Colonic mucosa (tissue), 4 donors: ENCODE results near the gene LMBR1L. TPM values are rescaled to one million over a fixed set of nuclear protein-coding genes. Genes with fewer than 3 reads are reported as not detected.

ENCODE experiments used
- DNase-seq: peaks from one replicate; pipeline ENCODE4 v3.0.0-alpha.2; 2020
- H3K27ac ChIP-seq: fragments of 200-600 bp; one replicate; pipeline ENCODE4 v1.8.0; 2021
- H3K27me3 ChIP-seq: fragments of 200-600 bp; one replicate; pipeline ENCODE4 v1.8.0; 2021
- H3K36me3 ChIP-seq: fragments of 200-600 bp; one replicate; pipeline ENCODE4 v1.8.0; 2021
- H3K4me1 ChIP-seq: fragments of 200-600 bp; one replicate; pipeline ENCODE4 v1.8.0; 2021; ENCODE audit warnings: mild to moderate bottlenecking
- H3K4me3 ChIP-seq: fragments of 200-600 bp; one replicate; pipeline ENCODE4 v1.8.0; 2021
- H3K9ac ChIP-seq, 2 donors: one replicate each; pipeline ENCODE4 v1.7.0; 2013; ENCODE audit warnings: control low read depth in 2 of 2, low read depth in 2 of 2, low read length in 2 of 2
- H3K9me3 ChIP-seq: fragments of 200-600 bp; one replicate; pipeline ENCODE4 v1.8.0; 2021
- intact Hi-C: fragments of 100-400 bp; cut with DNase I; formaldehyde crosslinking; loops from one replicate; pipeline ENCODE4 v1.14.1; 2022
- total RNA-seq, 2 donors: library from RNA; stranded (reverse); fragmentation: NEBNext Ultra II Directional in 1 of 2; extraction: Animal tissue kit (Norgen Biotek cat#: 25700) in 1 of 2; gene quantifications; one replicate each; pipeline ENCODE4 v1.2.1, GENCODE V29; 2021
- TF ChIP-seq, protein P1 (sequence below): fragments of 200-600 bp; IDR thresholded peaks from one replicate; pipeline ENCODE4 v1.8.0; 2022; ENCODE audit warnings: antibody characterized with exemption, mild to moderate bottlenecking
- donor health status: healthy.
- donor health status: DM: no; HTN: no; CAD: no.
- donor health status: DM: no; HTN: no; CAD: no.

LMBR1L gene
- total RNA-seq, 2 donors from 2014 or later: 36.9 to 38.2 TPM

GRCh38 chr12:49089821-49090773 is 20.6 kb downstream of the LMBR1L start:
- Histone ChIP-seq H3K36me3 (no peaks in the 10 kb centered on the region), H3K4me3 (peak overlapping the region; percentile 23), H3K4me1 (peaks cover 6% of the 10 kb centered on the region), H3K9ac (no peak overlapping the region), H3K27me3 (peaks cover 61% of the 10 kb centered on the region), H3K27ac (no peak overlapping the region), H3K9me3 (no peaks in the 10 kb centered on the region)
- TF ChIP-seq, protein P1, sequence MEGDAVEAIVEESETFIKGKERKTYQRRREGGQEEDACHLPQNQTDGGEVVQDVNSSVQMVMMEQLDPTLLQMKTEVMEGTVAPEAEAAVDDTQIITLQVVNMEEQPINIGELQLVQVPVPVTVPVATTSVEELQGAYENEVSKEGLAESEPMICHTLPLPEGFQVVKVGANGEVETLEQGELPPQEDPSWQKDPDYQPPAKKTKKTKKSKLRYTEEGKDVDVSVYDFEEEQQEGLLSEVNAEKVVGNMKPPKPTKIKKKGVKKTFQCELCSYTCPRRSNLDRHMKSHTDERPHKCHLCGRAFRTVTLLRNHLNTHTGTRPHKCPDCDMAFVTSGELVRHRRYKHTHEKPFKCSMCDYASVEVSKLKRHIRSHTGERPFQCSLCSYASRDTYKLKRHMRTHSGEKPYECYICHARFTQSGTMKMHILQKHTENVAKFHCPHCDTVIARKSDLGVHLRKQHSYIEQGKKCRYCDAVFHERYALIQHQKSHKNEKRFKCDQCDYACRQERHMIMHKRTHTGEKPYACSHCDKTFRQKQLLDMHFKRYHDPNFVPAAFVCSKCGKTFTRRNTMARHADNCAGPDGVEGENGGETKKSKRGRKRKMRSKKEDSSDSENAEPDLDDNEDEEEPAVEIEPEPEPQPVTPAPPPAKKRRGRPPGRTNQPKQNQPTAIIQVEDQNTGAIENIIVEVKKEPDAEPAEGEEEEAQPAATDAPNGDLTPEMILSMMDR: no peak
- intact Hi-C loops: loop anchor here (5.0 kb wide), 1 partner anchor 32 kb away; no protein-coding TSS in a partner anchor
- DNase-seq: no peak

GRCh38 chr12:49088932-49089330 is 21.7 kb downstream of the LMBR1L start:
- Histone ChIP-seq H3K27me3 (peaks cover 51% of the 10 kb centered on the region), H3K4me1 (peaks cover 3% of the 10 kb centered on the region), H3K9ac (peak overlapping the region in 1 of 2 donors; percentile 19), H3K27ac (no peak overlapping the region), H3K9me3 (no peaks in the 10 kb centered on the region), H3K4me3 (no peak overlapping the region), H3K36me3 (no peaks in the 10 kb centered on the region)
- TF ChIP-seq, protein P1: no peak
- no peak for DNase-seq
- intact Hi-C loops: loop anchor here (5.0 kb wide), 1 partner anchor 33 kb away; no protein-coding TSS in a partner anchor

DNA sequence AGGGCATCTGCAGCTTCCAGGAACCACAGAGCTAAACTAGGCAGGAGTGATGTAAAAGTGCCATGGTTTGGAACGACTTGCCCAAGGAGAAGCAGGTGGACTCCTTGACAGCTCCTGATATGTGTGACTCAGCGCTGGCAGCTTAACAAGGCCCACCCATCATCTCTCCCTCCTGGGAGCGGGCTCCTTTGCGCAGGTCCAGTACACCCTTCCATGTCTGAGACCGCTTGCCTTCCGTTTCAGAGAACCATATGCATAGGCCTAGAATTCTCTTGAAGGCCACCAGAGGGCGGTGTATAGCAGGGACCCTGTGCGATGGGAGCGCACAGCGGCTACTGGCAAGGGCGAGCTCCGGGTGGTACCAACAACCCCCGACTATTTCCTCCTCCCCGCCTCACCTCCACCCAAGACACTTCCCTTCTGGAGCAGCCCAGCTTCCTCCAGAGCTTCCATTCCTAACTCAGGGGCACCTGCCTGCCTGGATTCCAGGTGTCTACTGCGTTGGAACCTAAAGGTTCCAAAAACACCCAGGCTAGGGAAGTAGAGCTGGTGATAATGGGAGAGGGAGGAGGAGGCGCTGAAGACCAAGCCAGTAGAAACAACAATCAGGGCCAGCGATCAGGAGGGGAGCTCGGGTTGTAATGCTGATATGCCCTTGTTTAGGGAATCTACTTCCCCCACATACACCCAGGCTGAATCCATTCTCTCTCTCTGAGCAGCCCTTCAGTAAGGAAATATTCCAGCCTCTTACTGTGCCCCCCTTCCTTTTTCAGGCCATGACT is 22.3 kb downstream of the LMBR1L start:
- intact Hi-C loops: loop anchor here (5.0 kb wide), 1 partner anchor 34 kb away; no protein-coding TSS in a partner anchor
- H3K4me1 ChIP-seq: peaks cover 3% of the 10 kb centered on the region
- no peak overlapping the region for H3K4me3 ChIP-seq
- H3K27ac ChIP-seq: no peak overlapping the region
- peaks cover 45% of the 10 kb centered on the region for H3K27me3 ChIP-seq
- peak overlapping the region; percentile 0 to 19 for H3K9ac ChIP-seq
- DNase-seq: peak; percentile 81
- no peaks in the 10 kb centered on the region for H3K36me3 ChIP-seq
- H3K9me3 ChIP-seq: no peaks in the 10 kb centered on the region
- TF ChIP-seq, protein P1: peak; percentile 86

GRCh38 chr12:49086116-49086515 is 24.5 kb downstream of the LMBR1L start:
- no peaks in the 10 kb centered on the region for H3K36me3 ChIP-seq
- H3K4me1 ChIP-seq: no peaks in the 10 kb centered on the region
- TF ChIP-seq, protein P1: no peak
- DNase-seq: no peak
- H3K4me3 ChIP-seq: no peak overlapping the region
- intact Hi-C loops: loop anchor here (5.0 kb wide), 1 partner anchor 36 kb away; no protein-coding TSS in a partner anchor
- H3K27me3 ChIP-seq: peaks cover 27% of the 10 kb centered on the region
- H3K27ac ChIP-seq: no peak overlapping the region
- no peak overlapping the region for H3K9ac ChIP-seq
- no peaks in the 10 kb centered on the region for H3K9me3 ChIP-seq

GRCh38 chr12:49084438-49084837 is 26.2 kb downstream of the LMBR1L start:
- TF ChIP-seq, protein P1: no peak
- DNase-seq: no peak
- Histone ChIP-seq H3K27me3 (peaks cover 11% of the 10 kb centered on the region), H3K9ac (no peak overlapping the region), H3K36me3 (no peaks in the 10 kb centered on the region), H3K4me3 (no peak overlapping the region), H3K9me3 (no peaks in the 10 kb centered on the region), H3K4me1 (no peaks in the 10 kb centered on the region), H3K27ac (no peak overlapping the region)
- intact Hi-C loops: no loop called here
